GM23248 (cell line): ENCODE results near the gene EMID1.

ENCODE experiments used
- EZH2 ChIP-seq: fragments of 200-600 bp; sonication (generic); IDR thresholded peaks from 2 replicates; pipeline ENCODE4 v1.6.1; 2018; ENCODE audit warnings: antibody characterized with exemption, mild to moderate bottlenecking; ENCODE audit not compliant: insufficient read depth, poor library complexity, severe bottlenecking
- EZH2phosphoT487 ChIP-seq: fragments of 200-600 bp; sonication (generic); IDR thresholded peaks from 2 replicates; pipeline ENCODE4 v1.6.1; 2018; ENCODE audit warnings: antibody characterized with exemption, moderate library complexity, mild to moderate bottlenecking, low read depth; ENCODE audit not compliant: insufficient read depth

GRCh38 chr22:29306175-29306834 lies 100.6 kb downstream of the EMID1 start, which contains the start of gene GAS2L1:
- TF ChIP-seq EZH2 (no peak), EZH2phosphoT487 (no peak)
